ENCODE data around the gene DUSP5. TPM values are rescaled to one million over a fixed set of nuclear protein-coding genes. Genes with fewer than 3 reads are reported as not detected.

DUSP5 gene
- total RNA-seq, 4 donors from 2014 or later, result 10.4 to 112 (median 17.5) TPM

DNA sequence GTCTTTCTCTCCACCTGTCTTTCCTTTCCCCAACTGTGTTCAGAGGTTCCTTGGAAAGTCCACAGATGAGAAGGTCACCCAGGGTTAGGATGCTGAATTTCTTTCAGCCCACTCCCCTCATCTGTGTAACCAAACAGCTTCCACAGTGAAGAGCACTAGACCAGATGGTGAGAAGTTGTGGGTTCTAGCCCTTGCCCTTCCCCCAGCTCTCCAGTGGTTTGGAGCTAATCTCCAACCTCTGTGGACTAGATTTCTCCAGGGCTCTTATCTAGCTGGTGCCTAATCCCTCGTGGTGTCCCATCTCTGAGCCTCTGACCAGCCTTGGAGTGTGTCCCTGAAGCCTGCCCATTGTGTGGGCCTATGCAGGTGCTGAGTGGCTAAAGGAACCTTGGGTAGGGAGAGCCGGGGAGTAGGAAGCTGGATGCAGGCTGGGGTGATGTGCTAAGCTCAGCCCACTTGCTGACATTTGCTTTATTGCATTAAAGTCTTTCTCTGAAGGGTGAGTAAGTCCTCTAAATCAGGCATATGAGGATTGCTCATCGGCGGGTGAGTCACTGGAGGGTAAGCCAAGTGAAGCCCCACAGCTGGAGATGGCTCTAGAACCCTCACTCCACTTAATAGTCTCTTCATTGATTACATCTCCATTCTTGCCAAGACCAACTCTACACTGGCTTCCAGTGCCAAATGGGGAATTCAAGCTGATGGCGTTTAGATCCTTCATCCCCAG lies 14.9 kb downstream of the DUSP5 start:
- Histone ChIP-seq H3K36me3 (no peaks in the 10 kb centered on the region), H3K4me3 (no peak overlapping the region), H3K27me3 (no peaks in the 10 kb centered on the region), H3K27ac (peak overlapping the region in 1 of 2 donors; percentile 21), H3K9me3 (no peaks in the 10 kb centered on the region), H3K4me1 (no peaks in the 10 kb centered on the region)
- TF ChIP-seq, protein P1, sequence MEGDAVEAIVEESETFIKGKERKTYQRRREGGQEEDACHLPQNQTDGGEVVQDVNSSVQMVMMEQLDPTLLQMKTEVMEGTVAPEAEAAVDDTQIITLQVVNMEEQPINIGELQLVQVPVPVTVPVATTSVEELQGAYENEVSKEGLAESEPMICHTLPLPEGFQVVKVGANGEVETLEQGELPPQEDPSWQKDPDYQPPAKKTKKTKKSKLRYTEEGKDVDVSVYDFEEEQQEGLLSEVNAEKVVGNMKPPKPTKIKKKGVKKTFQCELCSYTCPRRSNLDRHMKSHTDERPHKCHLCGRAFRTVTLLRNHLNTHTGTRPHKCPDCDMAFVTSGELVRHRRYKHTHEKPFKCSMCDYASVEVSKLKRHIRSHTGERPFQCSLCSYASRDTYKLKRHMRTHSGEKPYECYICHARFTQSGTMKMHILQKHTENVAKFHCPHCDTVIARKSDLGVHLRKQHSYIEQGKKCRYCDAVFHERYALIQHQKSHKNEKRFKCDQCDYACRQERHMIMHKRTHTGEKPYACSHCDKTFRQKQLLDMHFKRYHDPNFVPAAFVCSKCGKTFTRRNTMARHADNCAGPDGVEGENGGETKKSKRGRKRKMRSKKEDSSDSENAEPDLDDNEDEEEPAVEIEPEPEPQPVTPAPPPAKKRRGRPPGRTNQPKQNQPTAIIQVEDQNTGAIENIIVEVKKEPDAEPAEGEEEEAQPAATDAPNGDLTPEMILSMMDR (IDR thresholded peaks at IDR 0.05), result no peak
- no peak for TF ChIP-seq POLR2A (IDR thresholded peaks at IDR 0.05)
- DNase-seq, result no peak
- intact Hi-C loops (cut with DNase I; ENCODE audit: low total_unique reads), result no loop called here

DNA sequence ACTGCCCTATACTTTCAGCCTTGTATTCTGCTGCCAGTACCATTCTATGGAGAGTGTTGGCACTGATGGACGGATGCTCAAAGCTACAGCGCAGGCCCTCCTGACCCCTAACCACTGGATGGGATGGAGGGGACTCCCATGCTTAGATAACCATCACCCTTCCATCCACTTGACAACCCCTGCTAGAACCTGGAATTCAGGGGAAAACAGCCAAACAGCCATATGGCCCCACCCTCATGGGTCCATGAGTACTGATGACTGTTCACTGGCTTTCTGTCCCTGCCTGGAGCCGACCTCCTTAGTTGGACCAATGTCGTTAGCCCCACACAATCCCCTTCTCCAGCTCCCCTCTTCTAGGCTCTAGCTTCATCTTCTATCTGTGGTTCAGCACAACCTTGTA lies 16.2 kb downstream of the DUSP5 start:
- TF ChIP-seq, protein P1 (IDR thresholded peaks at IDR 0.05), result no peak
- TF ChIP-seq POLR2A (IDR thresholded peaks at IDR 0.05), result no peak
- H3K36me3 ChIP-seq, result no peaks in the 10 kb centered on the region
- no peaks in the 10 kb centered on the region for H3K4me1 ChIP-seq
- no peak for DNase-seq
- H3K4me3 ChIP-seq, result no peak overlapping the region
- no peaks in the 10 kb centered on the region for H3K9me3 ChIP-seq
- H3K27me3 ChIP-seq, result no peaks in the 10 kb centered on the region
- intact Hi-C loops (cut with DNase I; ENCODE audit: low total_unique reads), result no loop called here
- no peak overlapping the region for H3K27ac ChIP-seq

DNA sequence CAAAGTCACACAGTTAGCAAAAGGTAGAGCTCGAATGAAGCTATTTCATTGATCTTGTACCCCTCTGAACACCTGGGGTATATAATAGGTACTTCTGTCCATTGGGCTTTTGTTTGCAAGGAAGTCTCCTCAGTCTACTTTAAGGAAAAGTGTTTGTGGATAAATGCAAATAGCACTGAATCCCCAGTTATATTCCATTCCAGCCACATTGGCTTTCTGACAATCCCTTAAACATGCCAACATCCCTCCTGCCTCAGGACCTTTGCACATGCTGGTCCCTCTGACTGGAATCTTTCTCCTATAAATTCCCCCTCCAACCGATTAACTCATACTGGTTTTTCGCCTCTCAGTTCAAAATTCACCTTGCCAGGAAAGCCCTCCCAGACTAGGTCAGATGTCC lies 17.1 kb downstream of the DUSP5 start:
- H3K9me3 ChIP-seq, result no peaks in the 10 kb centered on the region
- H3K27me3 ChIP-seq, result no peaks in the 10 kb centered on the region
- H3K27ac ChIP-seq, result no peak overlapping the region
- H3K4me1 ChIP-seq, result no peaks in the 10 kb centered on the region
- intact Hi-C loops (cut with DNase I; ENCODE audit: low total_unique reads), result no loop called here
- TF ChIP-seq, protein P1 (IDR thresholded peaks at IDR 0.05), result no peak
- TF ChIP-seq POLR2A (IDR thresholded peaks at IDR 0.05), result no peak
- no peaks in the 10 kb centered on the region for H3K36me3 ChIP-seq
- no peak overlapping the region for H3K4me3 ChIP-seq
- DNase-seq, result no peak

DNA sequence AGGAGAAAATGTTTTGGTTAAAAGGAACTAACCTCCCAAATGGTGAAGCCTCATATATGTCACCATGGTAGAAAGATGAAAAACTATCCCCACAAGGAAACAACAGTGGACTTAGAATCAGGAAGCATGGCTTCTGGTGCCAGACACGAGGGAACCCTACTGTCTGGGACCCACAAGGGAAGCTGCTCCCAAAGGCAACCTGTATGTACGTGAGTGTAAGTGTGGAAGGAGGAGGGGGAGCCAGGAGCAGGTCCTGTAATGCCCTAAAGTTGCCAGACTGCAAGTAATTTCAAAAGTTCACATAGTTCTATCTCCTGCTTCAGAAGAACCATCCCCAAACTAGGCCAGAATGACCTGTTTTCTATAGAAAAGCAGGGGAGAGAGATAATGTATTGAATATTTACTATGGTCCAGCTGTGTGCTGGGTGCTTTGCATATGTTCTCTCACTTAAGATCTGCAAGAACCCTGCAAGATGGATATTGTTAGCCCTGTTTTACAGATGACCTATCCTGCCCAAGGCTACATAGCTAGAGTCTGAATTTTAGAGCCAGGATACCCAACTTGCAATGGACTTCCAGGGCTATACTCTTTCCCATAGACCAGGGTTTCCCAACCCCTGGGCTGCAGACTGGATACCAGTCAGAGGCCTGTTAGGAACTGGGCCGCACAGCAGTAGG lies 19.2 kb downstream of the DUSP5 start:
- H3K9me3 ChIP-seq, result no peaks in the 10 kb centered on the region
- DNase-seq, result no peak
- no peak for TF ChIP-seq POLR2A (IDR thresholded peaks at IDR 0.05)
- TF ChIP-seq, protein P1 (IDR thresholded peaks at IDR 0.05), result no peak
- intact Hi-C loops (cut with DNase I; ENCODE audit: low total_unique reads), result no loop called here
- no peak overlapping the region for H3K4me3 ChIP-seq
- H3K27me3 ChIP-seq, result no peaks in the 10 kb centered on the region
- H3K36me3 ChIP-seq, result no peaks in the 10 kb centered on the region
- H3K27ac ChIP-seq, result no peak overlapping the region
- H3K4me1 ChIP-seq, result no peaks in the 10 kb centered on the region

DNA sequence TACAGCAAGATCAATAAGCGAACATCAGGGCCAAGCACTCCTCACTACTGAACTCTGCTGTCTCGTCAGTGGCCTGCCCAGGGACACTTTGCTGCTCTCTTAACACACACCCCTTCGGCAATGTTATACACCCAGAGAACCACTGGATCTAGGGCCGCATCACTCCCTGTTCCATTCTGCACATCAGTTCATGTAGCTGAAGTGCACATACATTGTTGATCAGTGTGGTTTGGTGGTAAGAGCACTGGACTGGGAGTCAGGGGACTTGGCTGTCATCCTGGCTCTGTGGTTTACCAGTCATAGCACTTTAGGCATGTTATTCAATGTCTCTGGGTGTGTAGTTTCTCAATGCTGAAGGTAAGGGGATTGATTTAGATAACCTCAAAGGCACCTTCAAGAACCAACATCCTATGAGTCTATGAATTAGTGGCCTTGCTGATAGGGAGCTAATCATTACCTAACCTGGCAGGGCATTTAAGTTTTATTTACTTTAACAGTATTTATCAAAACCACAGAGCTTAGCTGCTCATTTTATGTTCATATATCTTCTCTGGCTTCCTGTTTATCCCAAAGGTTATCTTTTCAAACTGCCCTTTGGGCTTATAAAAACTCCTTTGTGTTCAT lies 24.8 kb downstream of the DUSP5 start:
- TF ChIP-seq POLR2A (IDR thresholded peaks at IDR 0.05), result no peak
- TF ChIP-seq, protein P1 (IDR thresholded peaks at IDR 0.05), result no peak
- H3K9me3 ChIP-seq, result no peaks in the 10 kb centered on the region
- intact Hi-C loops (cut with DNase I; ENCODE audit: low total_unique reads), result no loop called here
- H3K27me3 ChIP-seq, result no peaks in the 10 kb centered on the region
- no peak overlapping the region for H3K4me3 ChIP-seq
- no peak overlapping the region for H3K27ac ChIP-seq
- no peaks in the 10 kb centered on the region for H3K36me3 ChIP-seq
- H3K4me1 ChIP-seq, result no peaks in the 10 kb centered on the region
- DNase-seq, result no peak

Measured in uterus (tissue), 4 donors.